LNCAP (cell line): ENCODE results near the gene ZNF536.

Experiments used
- CTCF ChIP-seq: fragments of 450-650 bp; IDR thresholded peaks from 2 replicates; pipeline ENCODE4 v1.5.1; 2017; ENCODE audit warnings: mild to moderate bottlenecking

Gene ZNF536

DNA sequence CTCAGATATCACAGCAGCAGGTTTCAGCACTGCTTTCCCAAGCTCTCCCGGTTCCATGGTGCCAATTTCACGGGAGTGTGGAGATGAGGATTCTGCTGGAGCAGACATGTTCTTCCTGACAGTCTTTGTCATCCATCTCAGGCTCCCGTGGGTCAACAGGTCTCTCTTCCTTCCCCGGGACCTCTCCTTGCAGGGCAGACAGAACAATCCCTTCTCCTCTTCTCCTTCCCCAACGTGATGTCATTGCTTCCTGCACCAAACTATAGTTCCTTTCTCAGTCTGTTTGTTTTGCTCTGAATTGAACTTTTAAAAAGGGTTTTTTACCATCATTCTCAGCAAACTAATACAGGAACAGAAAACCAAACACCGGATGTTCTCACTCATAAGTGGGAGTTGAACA lies 107.9 kb downstream of the ZNF536 start:
- TF ChIP-seq CTCF, result no peak

GRCh38 chr19:30481063-30481462 lies 108.9 kb downstream of the ZNF536 start:
- TF ChIP-seq CTCF, result no peak

- TF ChIP-seq CTCF, result no peak
These were observed 109.6 kb downstream of the ZNF536 start for GRCh38 chr19:30481823-30482222.

DNA sequence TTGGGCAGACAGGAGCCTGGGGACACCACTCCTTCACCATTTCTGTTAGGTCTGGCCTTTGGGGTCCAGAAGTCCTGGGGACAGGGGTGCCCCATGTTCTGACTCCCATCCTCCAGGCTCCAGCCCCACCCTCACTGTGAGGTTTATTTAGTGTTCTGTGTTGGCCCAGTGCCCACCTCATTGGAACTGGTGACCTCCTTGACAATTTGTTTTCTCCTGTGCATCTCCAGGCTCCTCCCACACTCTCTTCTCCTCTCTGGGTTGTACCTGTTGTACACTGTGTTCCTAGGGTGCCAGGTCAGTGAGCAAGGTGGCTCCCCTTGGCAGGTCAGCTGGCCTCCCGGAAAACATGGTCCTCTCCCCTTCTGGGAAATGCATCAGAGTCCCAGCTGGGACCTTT lies 110.8 kb downstream of the ZNF536 start:
- TF ChIP-seq CTCF, result no peak

DNA sequence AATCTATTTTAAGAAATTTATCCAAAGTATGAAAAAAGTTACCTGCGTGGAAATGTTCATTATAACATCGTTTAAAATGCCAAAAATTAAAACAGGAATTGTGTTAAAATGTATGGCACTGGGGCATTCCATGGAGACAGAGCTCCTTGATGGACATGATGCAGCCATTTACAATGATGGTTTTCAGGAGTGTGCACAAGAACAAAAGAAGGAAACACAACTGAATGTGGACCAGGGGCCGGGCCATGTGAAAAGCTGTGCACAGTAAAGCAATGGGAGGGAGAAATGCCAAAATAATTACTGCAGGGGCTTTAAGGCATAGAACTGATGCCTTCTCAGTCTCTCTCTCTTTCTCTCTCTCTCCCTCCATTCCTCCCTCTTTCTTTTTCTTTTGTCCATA lies 115.0 kb downstream of the ZNF536 start:
- TF ChIP-seq CTCF, result no peak

DNA sequence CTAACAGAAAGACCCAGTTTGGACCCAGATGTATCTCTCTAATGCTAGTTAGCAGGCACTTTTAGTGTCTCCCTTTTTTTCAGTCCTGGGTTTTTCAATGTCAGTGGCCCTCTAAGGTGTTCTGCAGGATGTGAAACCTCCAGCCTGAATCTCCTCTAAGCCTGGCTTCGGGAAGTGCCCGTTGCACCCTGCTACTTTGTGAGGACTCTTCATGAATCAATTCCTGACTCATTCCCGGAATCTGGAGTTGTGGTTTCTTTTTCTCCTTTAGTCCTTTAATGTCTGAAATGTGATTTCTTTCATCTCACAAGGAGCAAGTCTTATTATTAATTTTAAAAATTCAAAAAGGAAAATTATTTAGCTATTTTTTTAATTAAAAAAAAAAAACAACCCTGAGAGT lies 116.0 kb downstream of the ZNF536 start:
- no peak for TF ChIP-seq CTCF

GRCh38 chr19:30490760-30491159 lies 118.6 kb downstream of the ZNF536 start:
- TF ChIP-seq CTCF, result no peak

DNA sequence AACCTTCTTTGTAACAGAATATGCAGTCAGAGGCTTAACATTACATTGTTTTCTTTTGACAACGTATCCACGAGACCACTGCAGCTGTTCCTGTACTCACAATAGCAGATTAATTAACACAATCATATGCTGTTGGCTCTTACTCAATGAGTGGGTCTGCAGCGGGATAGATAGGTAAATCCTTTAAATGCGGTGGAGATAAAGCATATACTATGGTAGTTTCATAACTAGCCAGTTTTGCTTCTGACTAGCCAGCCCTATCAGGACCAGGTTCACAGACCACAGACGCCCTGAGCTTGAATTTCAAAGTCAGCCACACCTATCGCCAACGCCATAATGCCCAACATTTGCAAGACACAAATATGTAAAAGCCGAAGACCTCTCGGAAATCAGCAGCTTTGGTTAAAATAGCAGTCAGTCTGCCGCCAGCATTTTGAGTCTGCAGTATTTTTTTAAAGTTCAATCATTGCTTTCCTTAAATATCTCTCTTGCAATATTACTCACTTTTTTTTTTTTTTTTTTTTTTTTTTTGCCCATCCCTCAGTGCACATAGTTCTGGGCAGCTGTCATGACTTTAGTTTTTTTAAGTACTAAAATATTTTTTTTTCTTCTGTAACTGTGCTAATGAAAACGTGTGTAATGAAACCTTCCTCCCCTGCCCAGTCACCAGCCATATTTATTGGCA lies 120.5 kb downstream of the ZNF536 start:
- TF ChIP-seq CTCF, result no peak
